ENCODE measurements around the gene HS3ST3B1.

HS3ST3B1 gene

GRCh38 chr17:14307560-14308024 is 6.7 kb downstream of the HS3ST3B1 start:
- Histone ChIP-seq H3K9me3 (no peaks in the 10 kb centered on the region), H3K4me1 (peaks cover 0 to 36% (median 22%) of the 10 kb centered on the region in 4 donors), H3K27ac (no peak overlapping the region), H3K27me3 (peaks cover 0 to 79% of the 10 kb centered on the region in 2 donors), H3K36me3 (no peaks in the 10 kb centered on the region), H3K4me3 (no peak overlapping the region)
- no peak for DNase-seq
- intact Hi-C loops (cut with DNase I; ENCODE audit: low total_unique reads), result no loop called here
- no peak for TF ChIP-seq CTCF (IDR thresholded peaks at IDR 0.05)

GRCh38 chr17:14308636-14308964 is 7.7 kb downstream of the HS3ST3B1 start:
- H3K27me3 ChIP-seq, result peaks cover 0 to 77% of the 10 kb centered on the region in 2 donors
- intact Hi-C loops (cut with DNase I; ENCODE audit: low total_unique reads), result no loop called here
- no peak for DNase-seq
- no peak for TF ChIP-seq CTCF (IDR thresholded peaks at IDR 0.05)
- peaks cover 0 to 26% (median 15%) of the 10 kb centered on the region in 4 donors for H3K4me1 ChIP-seq
- H3K4me3 ChIP-seq, result peak overlapping the region in 1 of 2 donors; percentile 48
- no peak overlapping the region for H3K27ac ChIP-seq
- no peaks in the 10 kb centered on the region for H3K36me3 ChIP-seq
- no peaks in the 10 kb centered on the region for H3K9me3 ChIP-seq

- DNase-seq, result peak; percentile 63 to 77
- no peaks in the 10 kb centered on the region for H3K36me3 ChIP-seq
- no peak overlapping the region for H3K27ac ChIP-seq
- H3K4me1 ChIP-seq, result peaks cover 0 to 20% (median 14%) of the 10 kb centered on the region in 4 donors
- TF ChIP-seq CTCF (IDR thresholded peaks at IDR 0.05), result no peak
- H3K9me3 ChIP-seq, result no peaks in the 10 kb centered on the region
- H3K27me3 ChIP-seq, result peaks cover 0 to 74% of the 10 kb centered on the region in 2 donors
- peak overlapping the region; percentile 33 to 48 for H3K4me3 ChIP-seq
- intact Hi-C loops (cut with DNase I; ENCODE audit: low total_unique reads), result no loop called here
These were observed 8.3 kb downstream of the HS3ST3B1 start for GRCh38 chr17:14308965-14309879.

- no peak for DNase-seq
- Histone ChIP-seq H3K27me3 (peaks cover 0 to 66% of the 10 kb centered on the region in 2 donors), H3K4me1 (peaks cover 0 to 20% (median 14%) of the 10 kb centered on the region in 4 donors), H3K27ac (no peak overlapping the region), H3K36me3 (no peaks in the 10 kb centered on the region), H3K9me3 (no peaks in the 10 kb centered on the region), H3K4me3 (peak overlapping the region in 1 of 2 donors; percentile 48)
- no peak for TF ChIP-seq CTCF (IDR thresholded peaks at IDR 0.05)
- intact Hi-C loops (cut with DNase I; ENCODE audit: low total_unique reads), result no loop called here
These were observed 9.2 kb downstream of the HS3ST3B1 start for GRCh38 chr17:14310101-14310500.

GRCh38 chr17:14310605-14311004 is 9.7 kb downstream of the HS3ST3B1 start:
- intact Hi-C loops (cut with DNase I; ENCODE audit: low total_unique reads), result no loop called here
- no peak for DNase-seq
- no peak for TF ChIP-seq CTCF (IDR thresholded peaks at IDR 0.05)
- no peak overlapping the region for H3K27ac ChIP-seq
- no peak overlapping the region for H3K4me3 ChIP-seq
- peaks cover 0 to 61% of the 10 kb centered on the region in 2 donors for H3K27me3 ChIP-seq
- no peaks in the 10 kb centered on the region for H3K36me3 ChIP-seq
- H3K4me1 ChIP-seq, result peaks cover 0 to 20% (median 14%) of the 10 kb centered on the region in 4 donors
- no peaks in the 10 kb centered on the region for H3K9me3 ChIP-seq

Data from tibial artery (tissue), 4 donors.